ENCODE data around the gene KCNK13.
"Not testable (repeated sequence)": the region's sequence is repeated elsewhere in the genome, so short reads cannot be mapped to it uniquely, and the experiment has no call there.

KCNK13 gene

GRCh38 chr14:90060965-90061684, 669 bp upstream of the KCNK13 start:
- no peak for DNase-seq

GRCh38 chr14:90062127-90062794, 467 bp downstream of the KCNK13 start:
- DNase-seq, result no peak

GRCh38 chr14:90062822-90063539, 1.2 kb downstream of the KCNK13 start:
- no peak for DNase-seq

GRCh38 chr14:90072350-90072749, 10.6 kb downstream of the KCNK13 start:
- DNase-seq, result no peak

GRCh38 chr14:90079576-90079975, 17.8 kb downstream of the KCNK13 start:
- DNase-seq, result no peak

GRCh38 chr14:90087433-90087832, 25.6 kb downstream of the KCNK13 start:
- DNase-seq, result no peak

GRCh38 chr14:90088176-90088575, 26.4 kb downstream of the KCNK13 start:
- DNase-seq, result no peak

GRCh38 chr14:90089486-90089885, 27.7 kb downstream of the KCNK13 start:
- DNase-seq, result not testable (repeated sequence)

GRCh38 chr14:90091393-90091792, 29.6 kb downstream of the KCNK13 start:
- DNase-seq, result no peak

GRCh38 chr14:90093942-90094595, 32.3 kb downstream of the KCNK13 start:
- no peak for DNase-seq

GRCh38 chr14:90095096-90095495, 33.3 kb downstream of the KCNK13 start:
- DNase-seq, result no peak

GRCh38 chr14:90096566-90096965, 34.8 kb downstream of the KCNK13 start:
- no peak for DNase-seq

GRCh38 chr14:90103808-90104207, 42.0 kb downstream of the KCNK13 start:
- no peak for DNase-seq

GRCh38 chr14:90105756-90106155, 44.0 kb downstream of the KCNK13 start:
- no peak for DNase-seq

GRCh38 chr14:90107789-90108188, 46.0 kb downstream of the KCNK13 start:
- no peak for DNase-seq

- DNase-seq, result no peak
These were observed 48.1 kb downstream of the KCNK13 start for GRCh38 chr14:90109858-90110257.

- DNase-seq, result no peak
These were observed 50.2 kb downstream of the KCNK13 start for GRCh38 chr14:90111895-90112534.

- DNase-seq, result no peak
These were observed 52.8 kb downstream of the KCNK13 start for GRCh38 chr14:90114554-90114953.

GRCh38 chr14:90115780-90116179, 54.0 kb downstream of the KCNK13 start:
- DNase-seq, result no peak

- no peak for DNase-seq
These were observed 54.6 kb downstream of the KCNK13 start for GRCh38 chr14:90116444-90116843.

GRCh38 chr14:90118027-90118426, 56.2 kb downstream of the KCNK13 start:
- no peak for DNase-seq

- DNase-seq, result no peak
These were observed 64.5 kb downstream of the KCNK13 start for GRCh38 chr14:90126260-90126659.
